ENCODE data around the gene ROBO1. TPM values are rescaled to one million over a fixed set of nuclear protein-coding genes. Genes with fewer than 3 reads are reported as not detected.

Gene ROBO1
- total and polyA plus RNA-seq, 2 donors (not counting 3 experiments of a cell fraction or from before 2014, with no cell fraction given), result 5.9 to 14.2 TPM

DNA sequence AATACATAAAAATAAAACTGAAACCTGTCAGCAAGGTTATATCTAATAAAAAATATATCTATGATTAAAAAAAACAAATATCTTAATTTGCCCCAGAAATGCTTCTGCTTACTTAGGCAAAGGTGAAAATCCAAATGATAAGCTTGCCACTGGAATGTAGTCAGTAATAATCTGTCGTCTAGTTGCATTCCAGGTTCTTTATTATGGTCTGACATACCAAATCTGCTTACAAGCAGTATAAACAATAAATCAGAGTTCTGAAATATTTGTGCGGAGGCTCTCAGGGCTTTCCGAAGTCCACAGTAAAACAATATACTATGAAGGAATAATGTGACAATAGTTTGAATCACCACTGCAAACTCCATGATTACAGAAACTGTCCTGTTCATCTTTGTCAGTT lies 1133.5 kb downstream of the ROBO1 start:
- Histone ChIP-seq H3K9ac (replicated peaks; ENCODE audit: extremely low read depth, insufficient read depth, low read length) (no peak overlapping the region), H3K9me3 (replicated peaks; ENCODE audit: control insufficient read depth, insufficient read depth, low read length) (no peaks in the 10 kb centered on the region), H3K4me3 (replicated peaks in 1 of 3; ENCODE audit: insufficient read depth in 1 of 3, low read depth in 1 of 3, low read length in 3 of 3) (no peak overlapping the region), H3K27ac (ENCODE audit: insufficient read depth, low read depth, low read length) (no peak overlapping the region), H3K9me1 (replicated peaks; ENCODE audit: control insufficient read depth, extremely low read depth, insufficient read depth, low read length) (no peaks in the 10 kb centered on the region), H2AFZ (ENCODE audit: low read depth, low read length) (no peak overlapping the region), H3K36me3 (ENCODE audit: control insufficient read depth in 2 of 2, extremely low read depth in 1 of 2, insufficient read depth in 2 of 2, low read length in 2 of 2) (peaks cover 0 to 2% of the 10 kb centered on the region in 2 experiments), H3K4me2 (ENCODE audit: insufficient read depth, low read length) (no peak overlapping the region), H4K20me1 (replicated peaks; ENCODE audit: control insufficient read depth, extremely low read depth, insufficient read depth, low read length) (no peaks in the 10 kb centered on the region), H3K4me1 (ENCODE audit: control insufficient read depth, extremely low read depth, insufficient read depth, low read length) (no peaks in the 10 kb centered on the region), H3K79me2 (ENCODE audit: control insufficient read depth, insufficient read depth, low read length) (no peaks in the 10 kb centered on the region), H3K27me3 (ENCODE audit: control insufficient read depth in 2 of 2, insufficient read depth in 2 of 2, low read length in 2 of 2) (no peaks in the 10 kb centered on the region)
- dilution Hi-C loops (cut with MboI; ENCODE audit: extremely low pct_ligation_motif_present, low sequenced_read_pairs) (no loop called here), intact Hi-C loops (cut with micrococcal nuclease) (no loop called here)
- CTCF ChIA-PET, result interaction anchor here (2.7 kb wide), 1 partner anchor 12 kb away, joined by 17 read pairs; no protein-coding TSS in a partner anchor
- no peak for DNase-seq (ENCODE audit: low read depth, low spot score)
- TF ChIP-seq EZH2 (IDR thresholded peaks at IDR 0.05; ENCODE audit: borderline replicate concordance, low read depth, low read length, severe bottlenecking) (no peak), POLR2A (IDR thresholded peaks at IDR 0.05; ENCODE audit: low read depth, low read length) (no peak), FOS (IDR thresholded peaks at IDR 0.05; ENCODE audit: borderline replicate concordance, insufficient read depth, low read length) (no peak), MYC (IDR thresholded peaks at IDR 0.05; ENCODE audit: low read depth, low read length) (no peak), JUN (IDR thresholded peaks at IDR 0.05; ENCODE audit: borderline replicate concordance, insufficient read depth, insufficient read length, low read depth) (no peak), MAX (IDR thresholded peaks at IDR 0.05; ENCODE audit: insufficient read depth, insufficient read length) (no peak), POLR2AphosphoS5 (IDR thresholded peaks at IDR 0.05; ENCODE audit: insufficient read depth, low read depth, low read length) (no peak), GATA2 (IDR thresholded peaks at IDR 0.05; ENCODE audit: insufficient read depth, insufficient read length, low read depth, low read length) (no peak)
- TF ChIP-seq, protein P1, sequence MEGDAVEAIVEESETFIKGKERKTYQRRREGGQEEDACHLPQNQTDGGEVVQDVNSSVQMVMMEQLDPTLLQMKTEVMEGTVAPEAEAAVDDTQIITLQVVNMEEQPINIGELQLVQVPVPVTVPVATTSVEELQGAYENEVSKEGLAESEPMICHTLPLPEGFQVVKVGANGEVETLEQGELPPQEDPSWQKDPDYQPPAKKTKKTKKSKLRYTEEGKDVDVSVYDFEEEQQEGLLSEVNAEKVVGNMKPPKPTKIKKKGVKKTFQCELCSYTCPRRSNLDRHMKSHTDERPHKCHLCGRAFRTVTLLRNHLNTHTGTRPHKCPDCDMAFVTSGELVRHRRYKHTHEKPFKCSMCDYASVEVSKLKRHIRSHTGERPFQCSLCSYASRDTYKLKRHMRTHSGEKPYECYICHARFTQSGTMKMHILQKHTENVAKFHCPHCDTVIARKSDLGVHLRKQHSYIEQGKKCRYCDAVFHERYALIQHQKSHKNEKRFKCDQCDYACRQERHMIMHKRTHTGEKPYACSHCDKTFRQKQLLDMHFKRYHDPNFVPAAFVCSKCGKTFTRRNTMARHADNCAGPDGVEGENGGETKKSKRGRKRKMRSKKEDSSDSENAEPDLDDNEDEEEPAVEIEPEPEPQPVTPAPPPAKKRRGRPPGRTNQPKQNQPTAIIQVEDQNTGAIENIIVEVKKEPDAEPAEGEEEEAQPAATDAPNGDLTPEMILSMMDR (IDR thresholded peaks at IDR 0.05; ENCODE audit: extremely low read depth in 1 of 2, insufficient read depth in 1 of 2, low read depth in 1 of 2, low read length in 2 of 2), result no peak
- POLR2A ChIA-PET, result no interaction called here
- BruUV-seq (replicated peaks), result no TSS peak
- no peak for FAIRE-seq

All from endothelial cell of umbilical vein (primary cell).